Stimulated activated CD4-positive, alpha-beta T cell treated with anti-CD3 and anti-CD28 coated beads, Interleukin-1b, Interleukin-23, amount 100 ng/mL, for 24 hours (primary cell): ENCODE measurements around the gene SF3B3.

ENCODE experiments used
- DNase-seq, 4 experiments: peaks; one replicate each; pipeline ENCODE4 v3.0.0-alpha.2; 2020; ENCODE audit warnings: low read depth in 4 of 4, low spot score in 1 of 4

Gene SF3B3

GRCh38 chr16:70589998-70590471 lies 66.4 kb downstream of the SF3B3 start:
- DNase-seq = no peak

- DNase-seq = no peak
Observed at GRCh38 chr16:70590722-70591415, 67.3 kb downstream of the SF3B3 start.

- no peak for DNase-seq
Observed at GRCh38 chr16:70591615-70592014, 68.0 kb downstream of the SF3B3 start.

GRCh38 chr16:70592106-70592571 lies 68.5 kb downstream of the SF3B3 start:
- DNase-seq = no peak

GRCh38 chr16:70593544-70593943 lies 69.9 kb downstream of the SF3B3 start:
- DNase-seq = no peak

GRCh38 chr16:70594569-70594968 lies 71.0 kb downstream of the SF3B3 start:
- DNase-seq = no peak

GRCh38 chr16:70597135-70597835 lies 73.7 kb downstream of the SF3B3 start:
- DNase-seq = no peak

- DNase-seq = no peak
Observed at GRCh38 chr16:70598937-70599503, 75.4 kb downstream of the SF3B3 start.

- no peak for DNase-seq
Observed at GRCh38 chr16:70600730-70601129, 77.1 kb downstream of the SF3B3 start.

GRCh38 chr16:70601576-70602575 lies 78.3 kb downstream of the SF3B3 start:
- no peak for DNase-seq

- DNase-seq = no peak
Observed at GRCh38 chr16:70602831-70603230, 79.2 kb downstream of the SF3B3 start.

- no peak for DNase-seq
Observed at GRCh38 chr16:70604407-70605282, 81.0 kb downstream of the SF3B3 start.

GRCh38 chr16:70605283-70605657 lies 81.7 kb downstream of the SF3B3 start:
- DNase-seq = no peak

- no peak for DNase-seq
Observed at GRCh38 chr16:70608521-70608920, 84.9 kb downstream of the SF3B3 start.

GRCh38 chr16:70610273-70611223 lies 86.9 kb downstream of the SF3B3 start:
- DNase-seq = no peak

- no peak for DNase-seq
Observed at GRCh38 chr16:70611224-70611598, 87.6 kb downstream of the SF3B3 start.

GRCh38 chr16:70611785-70612303 lies 88.2 kb downstream of the SF3B3 start:
- no peak for DNase-seq

- DNase-seq = no peak
Observed at GRCh38 chr16:70612931-70613330, 89.3 kb downstream of the SF3B3 start.
